HCT116 (cell line): ENCODE results near the gene ARTN. TPM values are rescaled to one million over a fixed set of nuclear protein-coding genes. Genes with fewer than 3 reads are reported as not detected.

Experiments used
- ATAC-seq: fragments of 200-7000 bp; cut with Tn5 transposase; 2 replicates; pipeline ENCODE4 v1.9.1; 2020; ENCODE audit warnings: mild to moderate bottlenecking, moderate library complexity
- BruUV-seq: library from RNA; stranded (reverse); fragments of 400-500 nt; replicated peaks from 2 replicates; lab custom pipeline; 2021; lab: Mats Ljungman, UMichigan
- CTCF ChIA-PET: fragments of 300-600 bp; sonication (Branson Sonifier 250); formaldehyde crosslinking; loops from one replicate; lab custom pipeline; 2021; ENCODE audit warnings: antibody characterized with exemption; lab: Charles Lee
- POLR2A ChIA-PET: fragments of 300-600, 350-600 bp; sonication (Branson Sonifier 250); formaldehyde crosslinking; loops from one replicate; lab custom pipeline; 2021; ENCODE audit warnings: antibody characterized with exemption; lab: Charles Lee
- RAD21 ChIA-PET, 2 experiments: fragments of 300-600 bp; sonication (Branson Sonifier 250); formaldehyde crosslinking; loops; one replicate each; lab custom pipeline; 2023; ENCODE audit warnings: low total read pairs in 2 of 2; ENCODE audit not compliant: uncharacterized antibody in 2 of 2, unreplicated experiment in 2 of 2, low non-redundant PET in 1 of 2; lab: Charles Lee
- DNase-seq: peaks from one replicate; pipeline ENCODE4 v3.0.0-alpha.2; 2010; ENCODE audit warnings: low read depth, low spot score
- H2AFZ ChIP-seq: fragments of 200-600 bp; shearing (Covaris generic), sonication (generic); 2 replicates; pipeline ENCODE4 v1.6.1; 2017; ENCODE audit warnings: low read depth, mixed run types, mixed read lengths, antibody characterized with exemption, low read length; ENCODE audit not compliant: poor library complexity, severe bottlenecking
- H3K27ac ChIP-seq: 2 replicates; pipeline ENCODE4 v1.5.1; 2012; ENCODE audit warnings: low read depth, low read length
- H3K27me3 ChIP-seq: fragments of 200-600 bp; sonication (generic); 2 replicates; pipeline ENCODE4 v1.6.1; 2016; ENCODE audit warnings: mixed run types, low read length, mixed read lengths; ENCODE audit not compliant: insufficient read depth
- H3K36me3 ChIP-seq, 2 experiments: fragments of 200-500 bp in 1 of 2; fragments of 200-600 bp in 1 of 2; sonication (Bioruptor generic) in 1 of 2; sonication (generic) in 1 of 2; 2 replicates each; pipeline versions ENCODE4 v1.5.1 to v1.6.1; 2014 to 2016; ENCODE audit warnings: low read length in 2 of 2, inconsistent platforms in 1 of 2, mixed read lengths in 1 of 2, mixed run types in 1 of 2; ENCODE audit not compliant: insufficient read depth in 2 of 2, control insufficient read depth in 1 of 2
- H3K4me1 ChIP-seq, 2 experiments: fragments of 200-600 bp in 1 of 2; sonication (generic) in 1 of 2; 2 replicates each; pipeline versions ENCODE4 v1.5.1 to v1.6.1; 2012 to 2017; ENCODE audit warnings: low read length in 2 of 2, inconsistent platforms in 1 of 2, mild to moderate bottlenecking in 1 of 2, mixed read lengths in 1 of 2, mixed run types in 1 of 2, moderate library complexity in 1 of 2; ENCODE audit not compliant: insufficient read depth in 2 of 2, control insufficient read depth in 1 of 2
- H3K4me2 ChIP-seq: fragments of 200-600 bp; sonication (generic); 2 replicates; pipeline ENCODE4 v1.6.1; 2017; ENCODE audit warnings: mixed run types, low read length, mixed read lengths
- H3K4me3 ChIP-seq, 2 experiments: fragments of 200-600 bp in 1 of 2; sonication (generic) in 1 of 2; replicated peaks in 1 of 2; 2 replicates each; pipeline ENCODE4 v1.5.1; 2011 to 2016; ENCODE audit warnings: low read length in 2 of 2, control low read depth in 1 of 2, low read depth in 1 of 2, mild to moderate bottlenecking in 1 of 2, mixed read lengths in 1 of 2, mixed run types in 1 of 2
- H3K79me2 ChIP-seq: fragments of 200-600 bp; sonication (generic); 2 replicates; pipeline ENCODE4 v1.6.1; 2017; ENCODE audit warnings: mild to moderate bottlenecking, mixed run types, low read length, moderate library complexity, mixed read lengths; ENCODE audit not compliant: insufficient read depth
- H3K9ac ChIP-seq: fragments of 200-600 bp; sonication (generic); 2 replicates; pipeline ENCODE4 v1.6.1; 2016; ENCODE audit warnings: low read length, mixed read lengths
- H3K9me2 ChIP-seq: fragments of 200-600 bp; sonication (generic), shearing (Covaris generic); 2 replicates; pipeline ENCODE4 v1.6.1; 2017; ENCODE audit warnings: mixed run types, mild to moderate bottlenecking, moderate library complexity; ENCODE audit not compliant: insufficient read depth
- H3K9me3 ChIP-seq, 2 experiments: fragments of 200-500 bp in 1 of 2; fragments of 200-600 bp in 1 of 2; sonication (Bioruptor generic) in 1 of 2; sonication (generic) in 1 of 2; 2 replicates each; pipeline ENCODE4 v1.6.1; 2014 to 2017; ENCODE audit warnings: low read length in 2 of 2, mixed read lengths in 2 of 2, inconsistent platforms in 1 of 2, low read depth in 1 of 2, mild to moderate bottlenecking in 1 of 2, mixed run types in 1 of 2, moderate library complexity in 1 of 2; ENCODE audit not compliant: control insufficient read depth in 1 of 2, insufficient read depth in 1 of 2
- H4K20me1 ChIP-seq: fragments of 200-600 bp; sonication (generic), shearing (Covaris generic); 2 replicates; pipeline ENCODE4 v1.6.1; 2017; ENCODE audit warnings: mixed run types, mild to moderate bottlenecking, moderate library complexity; ENCODE audit not compliant: insufficient read depth
- CBX3 ChIP-seq: IDR thresholded peaks from 2 replicates; pipeline ENCODE4 v1.6.1; 2012; ENCODE audit warnings: low read depth
- ELF1 ChIP-seq: IDR thresholded peaks from 2 replicates; pipeline ENCODE4 v1.6.1; 2012; ENCODE audit warnings: low read depth, borderline replicate concordance
- FOSL1 ChIP-seq: IDR thresholded peaks from 2 replicates; pipeline ENCODE4 v1.6.1; 2012; ENCODE audit warnings: low read depth
- SP1 ChIP-seq: IDR thresholded peaks from 2 replicates; pipeline ENCODE4 v1.6.1; 2012; ENCODE audit warnings: low read depth
- YY1 ChIP-seq: IDR thresholded peaks from 2 replicates; pipeline ENCODE4 v1.6.1; 2011; ENCODE audit warnings: low read length, low read depth, moderate library complexity, mild to moderate bottlenecking; ENCODE audit not compliant: insufficient replicate concordance; ENCODE audit errors: extremely low read depth
- intact Hi-C: fragments of 100-400 bp; cut with micrococcal nuclease; formaldehyde crosslinking; loops from 2 replicates; pipeline ENCODE4 v1.10.0; 2022
- total RNA-seq: library from RNA; stranded (reverse); gene quantifications from one replicate; pipeline ENCODE4 v1.2.1, GENCODE V29; 2021; ENCODE audit not compliant: unreplicated experiment
- TF ChIP-seq, protein P1 (sequence below): IDR thresholded peaks from 2 replicates; pipeline ENCODE4 v1.6.1; 2012; ENCODE audit warnings: low read depth
- TF ChIP-seq, protein P2 (sequence below): IDR thresholded peaks from 2 replicates; pipeline ENCODE4 v1.6.1; 2012
- TF ChIP-seq, protein P3 (sequence below): IDR thresholded peaks from 2 replicates; pipeline ENCODE4 v1.6.1; 2011; ENCODE audit warnings: mild to moderate bottlenecking, low read length, moderate library complexity; ENCODE audit not compliant: insufficient replicate concordance; ENCODE audit errors: extremely low read depth

Gene ARTN
- total RNA-seq, 1 experiment from 2014 or later: 36.4 TPM

DNA sequence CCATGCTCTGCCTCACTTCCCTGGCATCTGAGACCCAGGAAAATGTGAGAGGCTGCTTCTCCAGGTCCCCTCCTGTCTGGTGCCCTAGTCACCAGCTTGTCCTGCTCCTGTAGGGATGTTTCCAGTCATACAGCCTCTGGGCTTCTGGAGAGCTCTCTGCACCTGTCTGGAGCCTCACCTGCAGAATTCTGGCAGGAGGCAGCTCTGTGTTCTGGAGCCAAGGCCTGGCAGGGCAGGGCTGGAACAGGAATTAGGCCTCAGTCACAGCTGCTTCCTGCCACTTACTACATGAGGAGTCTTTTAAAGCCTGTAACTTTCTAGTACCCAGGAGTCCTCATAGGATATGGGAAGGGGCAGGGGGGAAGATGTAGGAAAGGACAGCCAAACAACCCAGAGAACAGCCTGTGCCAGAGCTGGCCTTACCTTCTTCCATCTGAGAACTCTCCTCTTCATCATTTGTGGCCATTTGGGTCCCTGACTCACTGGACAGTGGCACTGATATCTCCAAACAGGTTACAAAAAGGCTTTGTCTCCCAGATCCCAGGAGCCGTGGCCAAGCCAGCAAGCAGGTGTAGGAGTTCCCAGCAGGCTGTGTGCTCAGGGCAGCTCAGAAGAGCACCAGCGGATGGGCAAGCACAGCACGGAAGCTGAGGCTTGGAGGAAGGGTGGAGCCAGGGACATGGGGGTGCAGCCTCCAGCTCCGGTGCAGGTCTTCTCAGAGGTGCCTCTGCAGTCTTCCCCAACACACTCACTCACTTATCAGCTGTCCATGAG is 31.4 kb upstream of the ARTN start:
- POLR2A ChIA-PET: no interaction called here
- Histone ChIP-seq H3K4me1 (peaks cover 0 to 13% of the 10 kb centered on the region in 2 experiments; a peak in 1 of 4 replicates), H3K36me3 (no peaks in the 10 kb centered on the region), H2AFZ (no peak overlapping the region), H3K79me2 (no peaks in the 10 kb centered on the region), H4K20me1 (no peaks in the 10 kb centered on the region), H3K9ac (no peak overlapping the region), H3K27ac (no peak overlapping the region), H3K9me2 (no peaks in the 10 kb centered on the region), H3K9me3 (no peaks in the 10 kb centered on the region), H3K4me2 (no peak overlapping the region), H3K27me3 (peaks cover 11% of the 10 kb centered on the region; the same call in 1 of the 2 replicates), H3K4me3 (no peak overlapping the region)
- BruUV-seq: no TSS peak
- intact Hi-C loops: no loop called here
- DNase-seq: no peak
- ATAC-seq: no peak
- RAD21 ChIA-PET: no interaction called here
- TF ChIP-seq SP1 (no peak), ELF1 (no peak), YY1 (no peak)
- CTCF ChIA-PET: no interaction called here

DNA sequence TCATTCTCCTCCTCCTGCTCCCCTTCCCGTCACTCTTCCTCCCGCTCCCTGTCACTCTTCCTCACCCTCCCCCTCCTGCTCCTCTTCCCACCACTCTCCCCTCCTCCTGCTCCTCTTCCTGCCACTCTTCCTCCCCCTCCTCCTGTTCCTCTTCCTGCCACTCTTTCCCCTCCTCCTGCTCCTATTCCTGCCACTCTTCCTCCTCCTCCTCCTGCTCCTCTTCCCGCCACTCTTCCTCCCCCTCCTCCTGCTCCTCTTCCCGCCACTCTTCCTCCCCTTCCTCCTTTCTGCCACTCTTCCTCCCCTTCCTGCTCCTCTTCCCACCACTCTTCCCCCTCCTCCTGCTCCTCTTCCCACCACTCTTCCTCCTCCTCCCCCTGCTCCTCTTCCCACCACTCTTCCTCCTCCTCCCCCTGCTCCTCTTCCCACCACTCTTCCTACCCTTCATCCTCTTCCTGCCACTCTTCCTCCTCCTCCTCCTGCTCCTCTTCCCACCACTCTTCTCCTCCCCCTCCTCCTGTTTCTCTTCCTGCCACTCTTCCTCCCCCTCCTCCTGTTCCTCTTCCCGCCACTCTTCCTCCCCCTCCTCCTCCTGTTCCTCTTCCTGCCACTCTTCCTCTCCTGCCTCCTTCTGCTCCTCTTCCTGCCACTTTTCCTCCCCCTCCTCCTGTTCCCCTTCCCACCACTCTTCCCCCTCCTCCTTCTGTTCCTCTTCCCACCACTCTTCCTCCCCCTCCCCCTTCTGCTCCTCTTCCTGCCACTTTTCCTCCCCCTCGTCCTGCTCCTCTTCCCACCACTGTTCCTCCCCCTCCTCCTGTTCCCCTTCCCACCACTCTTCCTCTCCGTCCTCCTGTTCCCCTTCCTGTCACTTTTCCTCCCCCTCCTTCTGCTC is 28.7 kb upstream of the ARTN start:
- H4K20me1 ChIP-seq: no peaks in the 10 kb centered on the region
- TF ChIP-seq, protein P1, sequence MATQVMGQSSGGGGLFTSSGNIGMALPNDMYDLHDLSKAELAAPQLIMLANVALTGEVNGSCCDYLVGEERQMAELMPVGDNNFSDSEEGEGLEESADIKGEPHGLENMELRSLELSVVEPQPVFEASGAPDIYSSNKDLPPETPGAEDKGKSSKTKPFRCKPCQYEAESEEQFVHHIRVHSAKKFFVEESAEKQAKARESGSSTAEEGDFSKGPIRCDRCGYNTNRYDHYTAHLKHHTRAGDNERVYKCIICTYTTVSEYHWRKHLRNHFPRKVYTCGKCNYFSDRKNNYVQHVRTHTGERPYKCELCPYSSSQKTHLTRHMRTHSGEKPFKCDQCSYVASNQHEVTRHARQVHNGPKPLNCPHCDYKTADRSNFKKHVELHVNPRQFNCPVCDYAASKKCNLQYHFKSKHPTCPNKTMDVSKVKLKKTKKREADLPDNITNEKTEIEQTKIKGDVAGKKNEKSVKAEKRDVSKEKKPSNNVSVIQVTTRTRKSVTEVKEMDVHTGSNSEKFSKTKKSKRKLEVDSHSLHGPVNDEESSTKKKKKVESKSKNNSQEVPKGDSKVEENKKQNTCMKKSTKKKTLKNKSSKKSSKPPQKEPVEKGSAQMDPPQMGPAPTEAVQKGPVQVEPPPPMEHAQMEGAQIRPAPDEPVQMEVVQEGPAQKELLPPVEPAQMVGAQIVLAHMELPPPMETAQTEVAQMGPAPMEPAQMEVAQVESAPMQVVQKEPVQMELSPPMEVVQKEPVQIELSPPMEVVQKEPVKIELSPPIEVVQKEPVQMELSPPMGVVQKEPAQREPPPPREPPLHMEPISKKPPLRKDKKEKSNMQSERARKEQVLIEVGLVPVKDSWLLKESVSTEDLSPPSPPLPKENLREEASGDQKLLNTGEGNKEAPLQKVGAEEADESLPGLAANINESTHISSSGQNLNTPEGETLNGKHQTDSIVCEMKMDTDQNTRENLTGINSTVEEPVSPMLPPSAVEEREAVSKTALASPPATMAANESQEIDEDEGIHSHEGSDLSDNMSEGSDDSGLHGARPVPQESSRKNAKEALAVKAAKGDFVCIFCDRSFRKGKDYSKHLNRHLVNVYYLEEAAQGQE: no peak
- no peak for TF ChIP-seq CBX3
- TF ChIP-seq, protein P2, sequence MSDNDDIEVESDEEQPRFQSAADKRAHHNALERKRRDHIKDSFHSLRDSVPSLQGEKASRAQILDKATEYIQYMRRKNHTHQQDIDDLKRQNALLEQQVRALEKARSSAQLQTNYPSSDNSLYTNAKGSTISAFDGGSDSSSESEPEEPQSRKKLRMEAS: no peak
- TF ChIP-seq, protein P3, sequence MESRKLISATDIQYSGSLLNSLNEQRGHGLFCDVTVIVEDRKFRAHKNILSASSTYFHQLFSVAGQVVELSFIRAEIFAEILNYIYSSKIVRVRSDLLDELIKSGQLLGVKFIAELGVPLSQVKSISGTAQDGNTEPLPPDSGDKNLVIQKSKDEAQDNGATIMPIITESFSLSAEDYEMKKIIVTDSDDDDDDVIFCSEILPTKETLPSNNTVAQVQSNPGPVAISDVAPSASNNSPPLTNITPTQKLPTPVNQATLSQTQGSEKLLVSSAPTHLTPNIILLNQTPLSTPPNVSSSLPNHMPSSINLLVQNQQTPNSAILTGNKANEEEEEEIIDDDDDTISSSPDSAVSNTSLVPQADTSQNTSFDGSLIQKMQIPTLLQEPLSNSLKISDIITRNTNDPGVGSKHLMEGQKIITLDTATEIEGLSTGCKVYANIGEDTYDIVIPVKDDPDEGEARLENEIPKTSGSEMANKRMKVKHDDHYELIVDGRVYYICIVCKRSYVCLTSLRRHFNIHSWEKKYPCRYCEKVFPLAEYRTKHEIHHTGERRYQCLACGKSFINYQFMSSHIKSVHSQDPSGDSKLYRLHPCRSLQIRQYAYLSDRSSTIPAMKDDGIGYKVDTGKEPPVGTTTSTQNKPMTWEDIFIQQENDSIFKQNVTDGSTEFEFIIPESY: no peak
- no peak for TF ChIP-seq FOSL1
- H3K4me3 ChIP-seq: no peak overlapping the region
- ChIA-PET CTCF (no interaction called here), RAD21 (no interaction called here), POLR2A (no interaction called here)
- H3K36me3 ChIP-seq: no peaks in the 10 kb centered on the region
- no peak overlapping the region for H3K27ac ChIP-seq
- ATAC-seq (no peak), DNase-seq (no peak)
- intact Hi-C loops: no loop called here
- BruUV-seq: no TSS peak
- no peak overlapping the region for H3K4me2 ChIP-seq
- no peaks in the 10 kb centered on the region for H3K9me3 ChIP-seq
- no peaks in the 10 kb centered on the region for H3K79me2 ChIP-seq
- H3K27me3 ChIP-seq: peaks cover 11% of the 10 kb centered on the region; the same call in 1 of the 2 replicates
- H2AFZ ChIP-seq: no peak overlapping the region
- H3K9ac ChIP-seq: no peak overlapping the region
- H3K4me1 ChIP-seq: peaks cover 0 to 7% of the 10 kb centered on the region in 2 experiments; a peak in 1 of 4 replicates
- H3K9me2 ChIP-seq: no peaks in the 10 kb centered on the region
